RWPE1 (cell line): ENCODE measurements around the gene KRTAP6-3.

Experiments
- CTCF ChIA-PET: fragments of 350-600 bp; sonication (Branson Sonifier 250); formaldehyde crosslinking; extraction: SDS; loops from one replicate; lab custom pipeline; 2021; lab: Yijun Ruan, JAX
- POLR2A ChIA-PET: fragments of 400-600 bp; formaldehyde crosslinking; extraction: SDS; loops from one replicate; lab custom pipeline; 2020; ENCODE audit warnings: antibody characterized with exemption; ENCODE audit not compliant: low non-redundant PET; lab: Yijun Ruan, JAX
- DNase-seq: peaks from one replicate; pipeline ENCODE4 v3.0.0; 2012; ENCODE audit warnings: low spot score
- H3K27ac ChIP-seq: fragments of 450-650 bp; 2 replicates; pipeline ENCODE4 v1.5.1; 2017
- TF ChIP-seq, protein P1 (sequence below): fragments of 450-650 bp; conservative IDR thresholded peaks from 2 replicates; pipeline ENCODE4 v1.5.1; 2017; ENCODE audit warnings: low read depth, mild to moderate bottlenecking

KRTAP6-3 gene

DNA sequence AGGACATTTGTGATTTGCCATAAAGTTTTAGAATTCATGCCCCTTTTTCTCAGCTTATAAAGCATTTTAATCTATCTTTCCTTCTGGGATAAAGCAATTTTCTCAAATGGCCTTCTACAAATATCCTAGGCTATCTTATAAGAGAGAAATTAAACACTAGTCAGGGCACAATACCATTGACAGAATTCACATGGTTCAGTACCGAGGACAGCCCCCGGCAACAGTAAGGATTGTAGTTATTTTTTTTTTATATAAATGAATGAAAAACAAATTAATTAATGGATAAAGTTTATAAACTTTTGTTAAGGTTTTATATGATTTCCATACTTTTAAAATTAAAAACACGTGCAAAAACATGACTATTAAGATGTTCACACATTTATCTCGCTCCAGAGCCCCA, 35.9 kb downstream of the KRTAP6-3 start:
- DNase-seq, result no peak
- H3K27ac ChIP-seq, result no peak overlapping the region
- TF ChIP-seq, protein P1, sequence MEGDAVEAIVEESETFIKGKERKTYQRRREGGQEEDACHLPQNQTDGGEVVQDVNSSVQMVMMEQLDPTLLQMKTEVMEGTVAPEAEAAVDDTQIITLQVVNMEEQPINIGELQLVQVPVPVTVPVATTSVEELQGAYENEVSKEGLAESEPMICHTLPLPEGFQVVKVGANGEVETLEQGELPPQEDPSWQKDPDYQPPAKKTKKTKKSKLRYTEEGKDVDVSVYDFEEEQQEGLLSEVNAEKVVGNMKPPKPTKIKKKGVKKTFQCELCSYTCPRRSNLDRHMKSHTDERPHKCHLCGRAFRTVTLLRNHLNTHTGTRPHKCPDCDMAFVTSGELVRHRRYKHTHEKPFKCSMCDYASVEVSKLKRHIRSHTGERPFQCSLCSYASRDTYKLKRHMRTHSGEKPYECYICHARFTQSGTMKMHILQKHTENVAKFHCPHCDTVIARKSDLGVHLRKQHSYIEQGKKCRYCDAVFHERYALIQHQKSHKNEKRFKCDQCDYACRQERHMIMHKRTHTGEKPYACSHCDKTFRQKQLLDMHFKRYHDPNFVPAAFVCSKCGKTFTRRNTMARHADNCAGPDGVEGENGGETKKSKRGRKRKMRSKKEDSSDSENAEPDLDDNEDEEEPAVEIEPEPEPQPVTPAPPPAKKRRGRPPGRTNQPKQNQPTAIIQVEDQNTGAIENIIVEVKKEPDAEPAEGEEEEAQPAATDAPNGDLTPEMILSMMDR, result no peak
- ChIA-PET CTCF (interaction anchor here (0.6 kb wide), 1 partner anchor 412 kb away, joined by 3 read pairs; no protein-coding TSS in a partner anchor), POLR2A (no interaction called here)

DNA sequence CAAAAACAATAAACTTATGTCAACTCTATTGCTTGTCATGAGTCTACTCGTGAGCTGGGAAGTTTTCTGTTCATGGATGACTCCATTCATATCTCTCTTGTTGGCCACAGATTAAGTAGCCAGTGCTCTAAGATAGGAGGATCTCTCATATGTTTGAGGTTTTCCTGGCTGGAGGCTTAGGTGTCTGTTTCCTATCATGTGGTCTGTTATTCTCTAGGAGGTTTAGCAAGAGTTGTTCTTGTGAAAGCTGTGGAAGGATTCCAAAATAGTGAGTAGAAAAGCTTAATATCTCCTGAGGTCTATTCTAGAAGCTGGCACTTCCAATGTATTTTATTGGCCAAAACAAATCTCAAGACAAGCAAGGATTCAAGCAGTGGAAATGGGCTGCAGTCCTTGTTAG, 37.0 kb downstream of the KRTAP6-3 start:
- ChIA-PET CTCF (interaction anchor here (0.7 kb wide), 1 partner anchor 370 kb away, joined by 3 read pairs; no protein-coding TSS in a partner anchor), POLR2A (no interaction called here)

DNA sequence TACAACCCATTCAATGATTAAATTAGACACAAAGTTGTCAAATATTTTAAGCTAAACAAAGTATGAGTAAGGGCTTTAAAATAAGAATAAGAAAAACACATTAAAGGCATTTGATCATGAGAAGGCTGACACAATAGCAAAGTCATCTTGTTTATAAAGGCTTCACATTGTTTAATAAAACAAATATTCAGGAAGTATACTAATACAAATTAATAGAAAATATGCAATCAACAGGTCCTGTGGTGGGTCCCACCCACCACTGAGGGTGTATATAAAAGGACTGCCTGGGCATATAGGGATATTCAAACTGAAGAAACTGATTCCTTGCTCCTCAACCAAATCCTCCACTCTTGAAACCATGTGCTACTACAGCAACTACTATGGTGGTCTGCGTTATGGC, 42.7 kb downstream of the KRTAP6-3 start, which contains the start of gene KRTAP20-2:
Gene KRTAP20-2, plus strand, starts transcription at position 301 of the 400 bp plus-strand sequence. Its CDS starts 58 bp downstream, at position 359.
- ChIA-PET CTCF (no interaction called here), POLR2A (no interaction called here)
- no peak within 1 kb of the TSS for H3K27ac ChIP-seq
- TF ChIP-seq, protein P1, result no peak
- no peak for DNase-seq

More for the DNA sequence above, 37.0 kb downstream of the KRTAP6-3 start:
- TF ChIP-seq, protein P1, result no peak
- no peak overlapping the region for H3K27ac ChIP-seq
- no peak for DNase-seq

DNA sequence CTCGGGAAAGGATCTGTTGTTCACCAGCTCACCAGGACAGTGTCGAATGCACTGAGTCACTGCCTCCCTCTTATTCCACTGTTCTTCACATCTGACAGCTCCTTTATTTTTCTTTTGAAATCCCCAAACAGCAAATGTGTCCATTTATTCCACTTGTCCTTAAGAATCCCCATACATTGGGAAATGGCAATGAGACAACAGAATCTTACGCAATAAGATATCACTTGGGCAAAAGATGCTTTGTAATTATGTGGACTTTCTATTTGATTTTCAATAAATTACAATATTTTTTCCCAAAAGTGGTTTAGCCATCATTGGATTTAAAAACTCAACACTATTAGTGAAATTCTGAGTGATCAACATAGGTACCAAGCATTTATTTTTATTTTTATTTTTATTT, 46.4 kb downstream of the KRTAP6-3 start:
- POLR2A ChIA-PET, result no interaction called here
- CTCF ChIA-PET, result interaction anchor here (0.9 kb wide), 1 partner anchor 74 kb away, joined by 3 read pairs; no protein-coding TSS in a partner anchor
- DNase-seq, result no peak
- TF ChIP-seq, protein P1, result no peak
- no peak overlapping the region for H3K27ac ChIP-seq

DNA sequence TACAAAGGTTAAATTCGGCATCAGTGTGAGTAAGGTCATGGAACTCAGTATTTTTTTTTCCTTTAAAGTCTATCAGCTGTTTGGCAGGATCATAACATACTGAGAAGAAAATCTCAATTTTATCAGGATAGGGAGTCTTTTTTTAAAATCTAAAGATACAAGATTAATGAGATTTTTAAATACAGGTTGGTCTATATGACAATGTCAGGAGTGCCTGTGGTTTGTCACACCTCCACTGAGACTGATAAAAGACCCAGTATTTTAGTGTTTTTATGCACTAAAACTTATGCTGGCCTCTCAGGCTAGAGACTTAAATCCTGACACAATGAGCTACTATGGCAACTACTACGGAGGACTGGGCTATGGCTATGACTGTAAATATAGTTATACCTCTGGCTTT, 50.3 kb downstream of the KRTAP6-3 start, which contains the start of gene KRTAP20-3:
Gene KRTAP20-3, plus strand, starts transcription at position 301 of the 400 bp plus-strand sequence.
- ChIA-PET POLR2A (no interaction called here), CTCF (no interaction called here)
- no peak within 1 kb of the TSS for H3K27ac ChIP-seq
- TF ChIP-seq, protein P1, result no peak
- DNase-seq, result no peak
